D721Med (cell line): ENCODE data around the gene C10orf88.

Experiments used
- DNase-seq: peaks from one replicate; pipeline ENCODE4 v3.0.0; 2011; ENCODE audit warnings: low spot score; ENCODE audit not compliant: insufficient read length
- FAIRE-seq: peaks from 2 replicates; lab custom pipeline; 2011; peaks lifted over from hg19 to GRCh38; lab: Jason Lieb, UNC
- CTCF ChIP-seq: IDR thresholded peaks from 2 replicates; pipeline ENCODE4 v1.5.1; 2012; ENCODE audit warnings: mild to moderate bottlenecking, control low read depth; ENCODE audit not compliant: insufficient read depth; ENCODE audit errors: missing control alignments

The C10orf88 gene

GRCh38 chr10:122953902-122954730, at the start of gene C10orf88:
Gene C10orf88, minus strand, starts transcription at chr10:122954227. Its CDS starts 49 bp downstream, at chr10:122954178.
- FAIRE-seq (no peak), DNase-seq (peak; percentile 44)
- no peak for TF ChIP-seq CTCF

GRCh38 chr10:123001370-123001769, 47.3 kb upstream of the C10orf88 start:
- FAIRE-seq (no peak), DNase-seq (no peak)

GRCh38 chr10:123000155-123000554, 46.1 kb upstream of the C10orf88 start:
- no peak for FAIRE-seq
- no peak for DNase-seq
- no peak for TF ChIP-seq CTCF

More at GRCh38 chr10:123001370-123001769, 47.3 kb upstream of the C10orf88 start:
- no peak for TF ChIP-seq CTCF

GRCh38 chr10:122999347-122999746, 45.3 kb upstream of the C10orf88 start:
- DNase-seq = no peak
- no peak for TF ChIP-seq CTCF
- FAIRE-seq = no peak

GRCh38 chr10:122998934-122999333, 44.9 kb upstream of the C10orf88 start:
- FAIRE-seq (no peak), DNase-seq (no peak)
- no peak for TF ChIP-seq CTCF

GRCh38 chr10:122998360-122998917, 44.4 kb upstream of the C10orf88 start:
- no peak for FAIRE-seq

More at GRCh38 chr10:122998360-122998917, 44.4 kb upstream of the C10orf88 start:
- no peak for DNase-seq
- TF ChIP-seq CTCF = no peak
